ENCODE results near the gene CAMK1G.

CAMK1G gene

DNA sequence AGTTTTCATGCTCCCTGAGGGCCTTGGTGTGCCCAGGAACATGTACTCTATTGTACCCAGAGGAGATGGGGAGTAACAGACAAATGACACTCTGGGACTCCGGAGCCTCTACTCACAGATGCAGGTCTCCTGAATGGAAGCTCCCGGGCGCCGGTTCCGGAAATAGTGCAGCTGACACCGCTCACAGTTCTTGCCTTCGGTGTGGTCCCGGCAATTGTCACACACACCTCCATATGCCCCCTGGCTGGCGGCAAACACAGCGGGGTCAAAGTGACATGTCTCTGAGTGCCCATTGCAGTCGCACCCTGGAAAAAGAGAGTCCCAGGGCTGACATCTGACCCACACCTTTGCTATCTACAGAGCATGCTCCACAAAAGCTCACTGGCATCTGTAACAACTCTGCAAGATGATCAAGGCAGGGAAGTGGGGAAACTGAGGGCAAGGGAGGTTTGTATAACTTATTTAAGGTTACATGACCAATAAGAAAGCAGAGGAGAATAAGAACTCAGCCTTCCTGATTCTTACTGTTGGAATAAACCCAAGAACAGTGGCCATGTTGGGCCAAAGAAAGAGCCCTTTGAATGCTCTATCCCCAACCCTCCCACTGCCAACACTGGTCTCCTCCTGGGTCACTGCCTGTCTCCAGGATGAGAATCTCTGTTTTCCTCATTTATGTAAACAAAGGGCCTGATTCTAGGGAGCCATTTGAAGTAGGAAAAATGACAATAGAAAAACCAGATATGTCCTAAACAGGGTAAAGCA lies 46.3 kb downstream of the CAMK1G start:
- no peak for DNase-seq (ENCODE audit: low read depth, low spot score)
- H3K27ac ChIP-seq, result peak overlapping the region; percentile 100

- DNase-seq (ENCODE audit: low read depth, low spot score), result no peak
- H3K27ac ChIP-seq, result peak overlapping the region; percentile 100
These were observed 47.1 kb downstream of the CAMK1G start for GRCh38 chr1:209630383-209631225.

DNA sequence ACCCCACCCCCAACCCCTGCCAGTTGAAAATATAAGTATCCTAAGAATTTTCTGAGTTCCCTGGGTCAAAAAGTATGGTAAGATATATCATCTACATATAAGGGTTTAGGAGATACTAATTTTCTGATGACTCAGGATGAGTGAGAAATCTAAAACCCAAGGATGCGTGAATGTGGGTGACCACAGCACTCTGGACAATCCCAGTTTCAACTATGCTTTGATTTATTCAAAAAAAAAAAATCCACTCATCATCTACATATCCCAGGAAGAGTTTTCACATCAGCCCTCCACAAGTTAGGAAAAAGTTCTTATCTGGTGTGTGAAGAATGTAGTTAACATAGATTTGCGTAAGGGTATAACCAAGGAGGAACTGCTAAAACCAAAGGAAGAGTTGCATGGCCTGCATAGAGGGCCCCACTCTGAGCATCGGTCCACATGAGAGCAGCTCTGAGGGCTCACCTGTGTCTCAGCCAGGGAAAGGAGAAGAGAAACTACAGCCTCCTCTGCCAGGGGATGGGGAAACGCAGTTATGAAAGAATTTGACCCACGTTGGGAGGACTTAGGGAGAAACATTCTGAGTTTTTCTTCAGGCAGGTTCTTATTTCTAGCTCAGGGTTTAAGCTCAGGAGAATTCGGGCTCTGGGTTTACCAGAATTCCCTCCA lies 50.0 kb downstream of the CAMK1G start:
- H3K27ac ChIP-seq, result peak overlapping the region; percentile 100
- no peak for DNase-seq (ENCODE audit: low read depth, low spot score)

- no peak for DNase-seq (ENCODE audit: low read depth, low spot score)
- H3K27ac ChIP-seq, result peak overlapping the region; percentile 100
These were observed 50.7 kb downstream of the CAMK1G start for GRCh38 chr1:209634005-209634737.

GRCh38 chr1:209635850-209636249 lies 52.3 kb downstream of the CAMK1G start:
- DNase-seq (ENCODE audit: low read depth, low spot score), result no peak
- H3K27ac ChIP-seq, result peak overlapping the region; percentile 100

DNA sequence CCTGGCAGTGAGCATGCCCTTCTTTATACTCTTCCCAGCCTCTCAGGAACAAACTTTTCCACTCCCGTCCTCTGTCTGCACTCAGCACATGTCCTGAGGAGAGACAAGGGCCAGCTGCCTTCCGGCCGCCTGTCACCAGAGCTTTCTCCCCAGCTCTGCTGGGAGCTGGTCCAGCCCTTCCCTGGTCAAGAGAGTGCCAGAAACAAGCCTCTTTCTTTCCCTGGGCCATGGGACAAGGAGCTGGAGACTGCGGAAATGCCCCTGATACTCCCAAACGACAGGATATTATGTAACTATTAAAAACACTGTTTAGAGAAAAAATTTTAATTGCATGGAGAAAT lies 58.3 kb downstream of the CAMK1G start:
- no peak for DNase-seq (ENCODE audit: low read depth, low spot score)
- H3K27ac ChIP-seq, result peak overlapping the region; percentile 100

- H3K27ac ChIP-seq, result peak overlapping the region; percentile 100
- DNase-seq (ENCODE audit: low read depth, low spot score), result no peak
These were observed 59.3 kb downstream of the CAMK1G start for GRCh38 chr1:209642816-209643215.

- no peak for DNase-seq (ENCODE audit: low read depth, low spot score)
- H3K27ac ChIP-seq, result peak overlapping the region; percentile 100
These were observed 59.9 kb downstream of the CAMK1G start for GRCh38 chr1:209643285-209644020.

GRCh38 chr1:209645574-209646452 lies 62.3 kb downstream of the CAMK1G start:
- peak overlapping the region; percentile 100 for H3K27ac ChIP-seq
- no peak for DNase-seq (ENCODE audit: low read depth, low spot score)

- peak overlapping the region; percentile 100 for H3K27ac ChIP-seq
- DNase-seq (ENCODE audit: low read depth, low spot score), result no peak
These were observed 63.0 kb downstream of the CAMK1G start for GRCh38 chr1:209646558-209646957.

DNA sequence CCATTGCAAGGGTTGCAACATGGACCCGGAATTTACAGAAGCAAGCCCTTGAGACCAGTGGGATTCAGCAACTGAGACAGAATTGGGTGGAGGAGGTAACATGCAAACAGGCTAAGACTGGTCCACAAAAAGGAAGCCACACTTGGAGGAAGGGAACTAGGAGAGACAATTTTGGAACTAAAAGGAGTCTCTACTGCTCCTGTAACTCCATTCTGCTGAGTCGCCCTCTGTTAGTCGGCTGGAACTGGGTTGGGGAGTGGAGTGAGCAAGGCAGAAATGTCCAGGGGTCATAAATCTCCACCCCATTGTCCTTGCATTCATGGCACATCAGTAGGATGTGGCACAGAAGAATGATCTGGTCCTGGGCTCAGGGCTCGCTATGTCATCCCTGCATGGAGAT lies 63.6 kb downstream of the CAMK1G start:
- peak overlapping the region; percentile 100 for H3K27ac ChIP-seq
- DNase-seq (ENCODE audit: low read depth, low spot score), result no peak

DNA sequence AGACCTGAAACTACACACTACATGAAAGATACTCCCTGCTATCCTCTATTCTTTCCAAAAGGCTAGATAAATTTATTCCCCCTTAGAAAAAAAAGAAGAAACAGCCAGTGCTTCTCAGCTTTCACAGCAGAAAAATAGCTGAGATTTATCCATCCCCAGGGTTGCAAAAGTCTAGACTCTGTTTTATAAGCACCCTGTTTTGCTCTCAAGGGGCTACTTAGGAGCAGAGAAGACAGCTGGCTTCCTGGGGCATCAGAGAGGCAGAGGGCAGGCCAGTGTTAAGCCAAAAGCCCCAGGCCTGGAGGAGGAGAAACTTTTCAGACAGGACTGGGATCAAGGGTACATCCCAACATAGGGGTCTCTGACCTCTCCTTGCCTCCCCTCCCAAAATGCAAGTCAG lies 64.8 kb downstream of the CAMK1G start:
- DNase-seq (ENCODE audit: low read depth, low spot score), result no peak
- H3K27ac ChIP-seq, result peak overlapping the region; percentile 100

DNA sequence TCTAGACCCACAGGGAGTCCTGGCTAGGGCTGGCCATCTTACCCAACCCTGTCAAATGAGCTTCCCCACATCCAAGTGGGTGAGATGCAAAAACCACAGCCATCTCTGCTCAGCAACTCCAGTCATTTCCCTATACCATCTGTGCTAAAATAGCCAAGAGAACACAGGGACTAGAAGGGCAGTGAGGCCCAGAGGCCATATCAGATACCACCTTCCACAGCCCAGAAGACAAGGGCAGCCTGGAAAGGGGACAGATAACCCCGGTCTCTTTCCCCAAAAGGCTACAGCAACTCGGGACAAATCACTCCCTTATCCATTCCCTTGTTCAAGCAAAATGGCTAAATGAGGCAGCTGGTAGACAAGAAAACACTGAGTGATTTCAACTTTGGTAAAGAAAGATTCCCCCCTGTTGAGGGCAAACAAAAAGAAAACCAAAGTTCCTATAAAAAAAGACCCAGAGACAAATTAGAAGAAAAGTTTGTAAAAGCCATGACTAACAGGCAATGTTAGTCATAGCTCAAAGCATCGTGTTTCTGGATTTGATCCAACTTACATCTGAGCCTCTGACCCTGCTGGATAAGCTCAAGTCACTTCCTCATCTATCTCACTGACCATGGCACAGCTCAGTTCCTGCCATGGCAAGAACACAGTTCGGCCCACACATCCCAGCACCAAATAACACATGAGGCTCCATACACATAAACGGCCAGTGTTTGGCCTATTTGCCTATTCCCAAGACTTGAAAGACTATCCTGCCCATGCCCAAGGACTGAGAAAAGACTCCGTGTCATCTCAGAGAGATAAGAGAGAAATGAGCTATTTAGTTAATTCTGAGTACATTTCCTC lies 65.6 kb downstream of the CAMK1G start:
- H3K27ac ChIP-seq, result peak overlapping the region; percentile 100
- DNase-seq (ENCODE audit: low read depth, low spot score), result peak; percentile 68

DNA sequence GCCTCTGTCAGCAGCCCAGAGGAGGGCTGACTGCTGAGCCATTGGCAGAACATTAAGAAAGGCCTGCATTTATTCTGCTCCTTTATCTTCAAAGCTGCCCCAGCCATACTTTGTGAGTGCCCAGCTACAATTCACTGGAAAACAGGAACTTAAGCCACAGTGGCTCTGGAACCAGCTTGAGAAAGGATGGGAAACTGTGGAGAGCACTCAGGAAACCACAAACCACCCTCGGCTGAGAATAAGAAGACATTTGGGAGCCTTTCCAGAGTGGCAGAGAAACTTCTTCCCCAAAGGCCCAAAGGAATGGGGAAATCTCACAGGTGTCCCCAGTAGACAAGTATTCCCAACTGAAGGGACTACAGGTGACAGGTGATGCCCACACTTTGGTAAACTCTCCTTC lies 66.9 kb downstream of the CAMK1G start:
- DNase-seq (ENCODE audit: low read depth, low spot score), result no peak
- peak overlapping the region; percentile 100 for H3K27ac ChIP-seq

- peak overlapping the region; percentile 100 for H3K27ac ChIP-seq
- no peak for DNase-seq (ENCODE audit: low read depth, low spot score)
These were observed 67.6 kb downstream of the CAMK1G start for GRCh38 chr1:209651138-209651587.

- peak within 1 kb of the TSS; percentile 100 for H3K27ac ChIP-seq
- peak; percentile 76 for DNase-seq (ENCODE audit: low read depth, low spot score)
These were observed 68.7 kb downstream of the CAMK1G start, which contains the start of gene LAMB3 for GRCh38 chr1:209652121-209652735. Gene LAMB3, minus strand, starts transcription at chr1:209652425. Its CDS starts 1,481 bp downstream, at chr1:209650944.

- peak overlapping the region; percentile 100 for H3K27ac ChIP-seq
These were observed 69.4 kb downstream of the CAMK1G start for GRCh38 chr1:209652873-209653401.

More at GRCh38 chr1:209652873-209653401, 69.4 kb downstream of the CAMK1G start:
- peak; percentile 99 for DNase-seq (ENCODE audit: low read depth, low spot score)

Measured in epithelial cell of prostate (primary cell).